Activated CD8-positive, alpha-beta memory T cell treated with anti-CD3 and anti-CD28 coated beads, Interleukin-2, amount 50 U/mL, for 24 hours (primary cell): ENCODE measurements around the gene THSD4.

Source experiments
- DNase-seq: peaks from one replicate; pipeline ENCODE4 v3.0.0-alpha.2; 2020; ENCODE audit errors: extremely low read depth

The THSD4 gene

GRCh38 chr15:71224024-71224423 is 108.8 kb downstream of the THSD4 start:
- DNase-seq, result no peak

- DNase-seq, result no peak
Measured at GRCh38 chr15:71225851-71226250, 110.6 kb downstream of the THSD4 start.

GRCh38 chr15:71226536-71227455 is 111.5 kb downstream of the THSD4 start:
- no peak for DNase-seq

- DNase-seq, result no peak
Measured at GRCh38 chr15:71228403-71228802, 113.1 kb downstream of the THSD4 start.

GRCh38 chr15:71230303-71230702 is 115.0 kb downstream of the THSD4 start:
- DNase-seq, result no peak

GRCh38 chr15:71231758-71232157 is 116.5 kb downstream of the THSD4 start:
- DNase-seq, result no peak

GRCh38 chr15:71232411-71232810 is 117.1 kb downstream of the THSD4 start:
- DNase-seq, result no peak

- DNase-seq, result no peak
Measured at GRCh38 chr15:71237456-71238188, 122.4 kb downstream of the THSD4 start.

- DNase-seq, result no peak
Measured at GRCh38 chr15:71238926-71239325, 123.7 kb downstream of the THSD4 start.

GRCh38 chr15:71239592-71240364 is 124.5 kb downstream of the THSD4 start:
- DNase-seq, result no peak

GRCh38 chr15:71242292-71242691 is 127.0 kb downstream of the THSD4 start:
- DNase-seq, result no peak

- DNase-seq, result no peak
Measured at GRCh38 chr15:71244250-71244649, 129.0 kb downstream of the THSD4 start.

GRCh38 chr15:71245588-71245987 is 130.3 kb downstream of the THSD4 start:
- no peak for DNase-seq

GRCh38 chr15:71248386-71248785 is 133.1 kb downstream of the THSD4 start:
- DNase-seq, result no peak

GRCh38 chr15:71249986-71250385 is 134.7 kb downstream of the THSD4 start:
- DNase-seq, result no peak

- no peak for DNase-seq
Measured at GRCh38 chr15:71250936-71251583, 135.8 kb downstream of the THSD4 start.

GRCh38 chr15:71251584-71252043 is 136.3 kb downstream of the THSD4 start:
- no peak for DNase-seq

GRCh38 chr15:71252044-71252739 is 136.9 kb downstream of the THSD4 start:
- DNase-seq, result no peak

GRCh38 chr15:71252740-71253047 is 137.4 kb downstream of the THSD4 start:
- no peak for DNase-seq

- no peak for DNase-seq
Measured at GRCh38 chr15:71254491-71254890, 139.2 kb downstream of the THSD4 start.
